ENCODE results near the gene JPH2.

DNA sequence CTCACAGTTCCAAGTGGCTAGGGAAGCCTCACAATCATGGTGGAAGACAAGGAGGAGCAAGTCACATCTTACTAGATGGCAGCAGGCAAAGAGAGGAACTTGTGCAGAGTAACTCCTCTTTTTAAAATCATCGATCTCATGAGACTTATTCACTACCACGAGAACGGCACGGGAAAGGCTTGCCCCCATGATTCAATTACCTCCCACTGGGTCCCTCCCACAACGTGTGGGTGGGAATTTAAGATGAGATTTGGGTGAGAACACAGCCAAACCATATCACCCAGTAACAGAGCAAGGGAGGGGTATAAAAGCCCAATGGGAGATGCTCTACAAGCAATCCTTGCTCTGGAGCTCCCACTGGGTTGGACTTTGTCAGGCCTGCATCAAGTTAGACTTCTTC, 80.4 kb downstream of the JPH2 start:
- TF ChIP-seq, protein P1, sequence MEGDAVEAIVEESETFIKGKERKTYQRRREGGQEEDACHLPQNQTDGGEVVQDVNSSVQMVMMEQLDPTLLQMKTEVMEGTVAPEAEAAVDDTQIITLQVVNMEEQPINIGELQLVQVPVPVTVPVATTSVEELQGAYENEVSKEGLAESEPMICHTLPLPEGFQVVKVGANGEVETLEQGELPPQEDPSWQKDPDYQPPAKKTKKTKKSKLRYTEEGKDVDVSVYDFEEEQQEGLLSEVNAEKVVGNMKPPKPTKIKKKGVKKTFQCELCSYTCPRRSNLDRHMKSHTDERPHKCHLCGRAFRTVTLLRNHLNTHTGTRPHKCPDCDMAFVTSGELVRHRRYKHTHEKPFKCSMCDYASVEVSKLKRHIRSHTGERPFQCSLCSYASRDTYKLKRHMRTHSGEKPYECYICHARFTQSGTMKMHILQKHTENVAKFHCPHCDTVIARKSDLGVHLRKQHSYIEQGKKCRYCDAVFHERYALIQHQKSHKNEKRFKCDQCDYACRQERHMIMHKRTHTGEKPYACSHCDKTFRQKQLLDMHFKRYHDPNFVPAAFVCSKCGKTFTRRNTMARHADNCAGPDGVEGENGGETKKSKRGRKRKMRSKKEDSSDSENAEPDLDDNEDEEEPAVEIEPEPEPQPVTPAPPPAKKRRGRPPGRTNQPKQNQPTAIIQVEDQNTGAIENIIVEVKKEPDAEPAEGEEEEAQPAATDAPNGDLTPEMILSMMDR (conservative IDR thresholded peaks at IDR 0.05; ENCODE audit: low read depth, low read length): no peak
- no peak for TF ChIP-seq EZH2 (IDR thresholded peaks at IDR 0.05; ENCODE audit: low read length, unreplicated experiment)

All from PC-3 (cell line).